Karpas-422 (cell line): Measurements from ENCODE around the gene MYOZ1. TPM values are rescaled to one million over a fixed set of nuclear protein-coding genes. Genes with fewer than 3 reads are reported as not detected.
"Not testable (repeated sequence)": the region's sequence is repeated elsewhere in the genome, so short reads cannot be mapped to it uniquely, and the experiment has no call there.

ENCODE experiments used
- DNase-seq: peaks from one replicate; pipeline ENCODE4 v3.0.0-alpha.2; 2015
- H2AFZ ChIP-seq: fragments of 200-600 bp; sonication (generic); 2 replicates; pipeline ENCODE4 v1.6.1; 2014; ENCODE audit warnings: antibody characterized with exemption, low read length, mixed read lengths
- H3K27ac ChIP-seq: fragments of 200-600 bp; sonication (generic); 2 replicates; pipeline ENCODE4 v1.5.1; 2014; ENCODE audit warnings: mild to moderate bottlenecking, low read length, moderate library complexity
- H3K27me3 ChIP-seq: fragments of 200-600 bp; sonication (generic); 2 replicates; pipeline ENCODE4 v1.6.1; 2014; ENCODE audit warnings: low read length, mixed read lengths
- H3K36me3 ChIP-seq: fragments of 200-600 bp; sonication (generic); 2 replicates; pipeline ENCODE4 v1.6.1; 2014; ENCODE audit warnings: low read length, mixed read lengths; ENCODE audit not compliant: insufficient read depth
- H3K4me1 ChIP-seq: fragments of 200-600 bp; sonication (generic); 2 replicates; pipeline ENCODE4 v1.6.1; 2014; ENCODE audit warnings: mild to moderate bottlenecking, low read length, mixed read lengths
- H3K4me2 ChIP-seq: fragments of 200-600 bp; sonication (generic); 2 replicates; pipeline ENCODE4 v1.6.1; 2014; ENCODE audit warnings: low read length, low read depth, mild to moderate bottlenecking; ENCODE audit not compliant: poor library complexity, severe bottlenecking
- H3K4me3 ChIP-seq: fragments of 200-600 bp; sonication (generic); 2 replicates; pipeline ENCODE4 v1.5.1; 2014; ENCODE audit warnings: mild to moderate bottlenecking, antibody characterized with exemption, low read length, mixed read lengths
- H3K79me2 ChIP-seq: fragments of 200-600 bp; sonication (generic); 2 replicates; pipeline ENCODE4 v1.6.1; 2014; ENCODE audit warnings: mild to moderate bottlenecking, low read length, mixed read lengths
- H3K9ac ChIP-seq: fragments of 200-600 bp; sonication (generic); 2 replicates; pipeline ENCODE4 v1.6.0; 2014; ENCODE audit warnings: low read length
- H3K9me2 ChIP-seq: fragments of 200-600 bp; sonication (generic), shearing (Covaris generic); replicated peaks from 2 replicates; pipeline ENCODE4 v1.6.0; 2014; ENCODE audit warnings: mild to moderate bottlenecking, low read length, moderate library complexity; ENCODE audit not compliant: insufficient read depth
- H3K9me3 ChIP-seq: fragments of 300-700, 200-600 bp; sonication (generic); 2 replicates; pipeline ENCODE4 v1.6.1; 2014; ENCODE audit warnings: low read length, mixed read lengths
- H4K20me1 ChIP-seq: fragments of 200-600 bp; sonication (generic); 2 replicates; pipeline ENCODE4 v1.6.1; 2014; ENCODE audit warnings: mild to moderate bottlenecking, antibody characterized with exemption, low read length, low read depth; ENCODE audit not compliant: insufficient read depth
- total RNA-seq: library from RNA; depleted of rRNA; stranded (reverse); fragments of >200 nt; shearing (Covaris generic); gene quantifications from 2 replicates; pipeline ENCODE4 v1.2.3, GENCODE V29; 2014; ENCODE audit warnings: low replicate concordance

MYOZ1 gene
- total RNA-seq, 1 experiment from 2014 or later = not detected

DNA sequence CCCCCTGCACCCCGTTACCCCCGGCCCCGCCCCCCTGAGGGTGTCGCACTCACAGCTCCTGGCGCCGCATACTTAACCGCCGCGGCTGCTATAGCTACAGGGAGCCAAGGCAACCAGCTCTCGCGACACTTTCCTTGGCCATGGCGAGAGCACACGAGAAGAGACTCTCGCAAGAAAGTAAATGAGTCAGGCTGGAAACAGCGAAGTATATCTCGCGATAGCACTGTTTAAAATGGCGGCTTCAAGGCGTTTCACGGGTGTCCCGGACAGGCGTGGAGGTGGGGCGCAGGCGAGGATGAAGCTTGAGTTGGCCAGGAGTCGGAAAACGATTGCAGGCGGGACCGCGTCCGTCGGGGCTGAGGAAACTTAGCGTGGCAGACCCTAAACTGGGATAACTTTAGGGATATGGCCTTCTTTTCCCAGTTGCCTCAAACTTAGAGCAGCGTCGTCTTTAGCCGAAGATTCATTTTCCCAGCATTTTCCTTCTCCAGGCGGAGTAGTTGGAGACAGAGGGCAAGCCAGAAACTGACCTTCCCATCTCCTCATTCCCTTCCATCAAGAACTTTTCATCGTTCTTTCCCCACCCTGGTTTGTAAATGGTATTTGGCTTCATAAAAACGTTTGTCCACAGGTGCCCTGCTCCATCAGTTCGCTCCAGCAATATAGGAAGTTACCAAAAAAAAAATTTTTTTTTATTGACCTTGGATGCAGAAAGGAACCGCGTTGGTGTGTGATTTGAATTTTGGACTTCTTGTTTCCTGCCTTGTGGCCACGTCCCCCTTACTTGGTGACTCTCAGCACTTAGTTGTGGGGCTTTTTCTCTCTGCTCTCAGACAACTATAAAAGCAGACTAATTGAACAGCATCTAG lies 15.2 kb downstream of the MYOZ1 start:
- peak overlapping the region; percentile 98 for H3K4me2 ChIP-seq
- H3K79me2 ChIP-seq = peaks cover 35% of the 10 kb centered on the region
- H3K4me3 ChIP-seq = peak overlapping the region; percentile 79
- H3K4me1 ChIP-seq = peaks cover 20% of the 10 kb centered on the region
- peak overlapping the region; percentile 80 for H2AFZ ChIP-seq
- no peaks in the 10 kb centered on the region for H3K27me3 ChIP-seq
- H3K27ac ChIP-seq = peak overlapping the region; percentile 66
- peak overlapping the region; percentile 96 for H3K9ac ChIP-seq
- H4K20me1 ChIP-seq = no peaks in the 10 kb centered on the region
- DNase-seq = peak; percentile 99
- no peaks in the 10 kb centered on the region for H3K9me3 ChIP-seq
- no peaks in the 10 kb centered on the region for H3K36me3 ChIP-seq
- no peaks in the 10 kb centered on the region for H3K9me2 ChIP-seq

- peaks cover 35% of the 10 kb centered on the region for H3K79me2 ChIP-seq
- no peaks in the 10 kb centered on the region for H3K9me3 ChIP-seq
- H2AFZ ChIP-seq = peak overlapping the region; percentile 87
- H3K27me3 ChIP-seq = no peaks in the 10 kb centered on the region
- DNase-seq = peak; percentile 70
- H3K9me2 ChIP-seq = no peaks in the 10 kb centered on the region
- peaks cover 20% of the 10 kb centered on the region for H3K4me1 ChIP-seq
- H3K4me3 ChIP-seq = peak overlapping the region; percentile 79
- peak overlapping the region; percentile 57 for H3K27ac ChIP-seq
- H3K4me2 ChIP-seq = peak overlapping the region; percentile 98
- H4K20me1 ChIP-seq = no peaks in the 10 kb centered on the region
- no peaks in the 10 kb centered on the region for H3K36me3 ChIP-seq
- H3K9ac ChIP-seq = peak overlapping the region; percentile 96
Observed at GRCh38 chr10:73625004-73625883, 16.0 kb downstream of the MYOZ1 start.

- no peaks in the 10 kb centered on the region for H4K20me1 ChIP-seq
- H2AFZ ChIP-seq = no peak overlapping the region
- H3K27ac ChIP-seq = no peak overlapping the region
- peaks cover 20% of the 10 kb centered on the region for H3K4me1 ChIP-seq
- no peaks in the 10 kb centered on the region for H3K36me3 ChIP-seq
- no peak overlapping the region for H3K4me2 ChIP-seq
- no peaks in the 10 kb centered on the region for H3K9me2 ChIP-seq
- H3K27me3 ChIP-seq = no peaks in the 10 kb centered on the region
- H3K4me3 ChIP-seq = no peak overlapping the region
- DNase-seq = no peak
- H3K9me3 ChIP-seq = no peaks in the 10 kb centered on the region
- H3K9ac ChIP-seq = no peak overlapping the region
- H3K79me2 ChIP-seq = peaks cover 40% of the 10 kb centered on the region
Observed at GRCh38 chr10:73623056-73623455, 18.2 kb downstream of the MYOZ1 start.

GRCh38 chr10:73620974-73621373 lies 20.3 kb downstream of the MYOZ1 start:
- not testable (repeated sequence) for H3K9ac ChIP-seq, H3K9me2 ChIP-seq, H3K27ac ChIP-seq, H3K4me3 ChIP-seq, H3K36me3 ChIP-seq, H3K27me3 ChIP-seq, H3K9me3 ChIP-seq, H2AFZ ChIP-seq, H3K4me2 ChIP-seq, H4K20me1 ChIP-seq, H3K4me1 ChIP-seq, DNase-seq
- H3K79me2 ChIP-seq = peaks cover 30% of the 10 kb centered on the region

GRCh38 chr10:73617143-73617542 lies 24.1 kb downstream of the MYOZ1 start:
- H3K9ac ChIP-seq, H3K4me3 ChIP-seq, H3K4me2 ChIP-seq, H3K4me1 ChIP-seq, H3K36me3 ChIP-seq, DNase-seq, H3K79me2 ChIP-seq, H4K20me1 ChIP-seq, H2AFZ ChIP-seq, H3K9me2 ChIP-seq, H3K27ac ChIP-seq, H3K9me3 ChIP-seq, H3K27me3 ChIP-seq: not testable (repeated sequence)

- Histone ChIP-seq H3K27me3 (no peaks in the 10 kb centered on the region), H3K79me2 (0 out of 2 replicates have a peak, but pooled peaks cover 7% of the 10 kb centered on the region), H3K4me1 (no peaks in the 10 kb centered on the region), H3K4me2 (no peak overlapping the region), H4K20me1 (no peaks in the 10 kb centered on the region), H3K9me2 (no peaks in the 10 kb centered on the region), H3K9ac (no peak overlapping the region), H3K36me3 (no peaks in the 10 kb centered on the region), H3K9me3 (no peaks in the 10 kb centered on the region), H3K4me3 (no peak overlapping the region), H3K27ac (no peak overlapping the region), H2AFZ (no peak overlapping the region)
- no peak for DNase-seq
Observed at GRCh38 chr10:73614720-73615119, 26.6 kb downstream of the MYOZ1 start.

DNA sequence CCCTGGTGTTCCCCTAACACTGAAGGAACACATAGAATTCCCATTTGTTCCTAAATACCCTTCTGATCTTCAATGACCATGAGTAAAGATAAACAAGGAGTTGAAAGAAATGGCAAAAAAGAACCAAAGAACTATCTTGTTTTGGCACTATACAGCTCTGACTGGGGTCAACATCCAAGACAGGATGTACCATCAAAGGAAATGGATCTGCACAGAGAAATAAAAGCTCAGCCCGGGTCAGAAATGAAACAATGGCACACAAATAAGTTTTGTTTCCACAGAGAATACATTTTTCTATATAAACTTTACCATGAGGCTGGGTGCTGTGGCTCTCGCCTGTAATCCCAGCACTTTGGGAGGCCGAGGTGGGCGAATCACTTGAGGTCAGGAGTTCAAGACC lies 32.2 kb downstream of the MYOZ1 start:
- H3K4me3 ChIP-seq = no peak overlapping the region
- no peaks in the 10 kb centered on the region for H3K36me3 ChIP-seq
- DNase-seq = no peak
- H3K9me2 ChIP-seq = no peaks in the 10 kb centered on the region
- H3K27me3 ChIP-seq = no peaks in the 10 kb centered on the region
- no peaks in the 10 kb centered on the region for H3K4me1 ChIP-seq
- H2AFZ ChIP-seq = no peak overlapping the region
- 0 out of 2 replicates have a peak, but pooled peaks cover 2% of the 10 kb centered on the region for H3K79me2 ChIP-seq
- no peaks in the 10 kb centered on the region for H3K9me3 ChIP-seq
- H3K9ac ChIP-seq = no peak overlapping the region
- no peak overlapping the region for H3K4me2 ChIP-seq
- H3K27ac ChIP-seq = no peak overlapping the region
- no peaks in the 10 kb centered on the region for H4K20me1 ChIP-seq

- no peak overlapping the region for H3K27ac ChIP-seq
- H3K9ac ChIP-seq = no peak overlapping the region
- no peaks in the 10 kb centered on the region for H3K27me3 ChIP-seq
- no peaks in the 10 kb centered on the region for H3K4me1 ChIP-seq
- H3K4me2 ChIP-seq = no peak overlapping the region
- H3K79me2 ChIP-seq = no peaks in the 10 kb centered on the region
- H2AFZ ChIP-seq = no peak overlapping the region
- H3K4me3 ChIP-seq = no peak overlapping the region
- no peaks in the 10 kb centered on the region for H3K9me3 ChIP-seq
- no peak for DNase-seq
- H4K20me1 ChIP-seq = no peaks in the 10 kb centered on the region
- no peaks in the 10 kb centered on the region for H3K36me3 ChIP-seq
- H3K9me2 ChIP-seq = no peaks in the 10 kb centered on the region
Observed at GRCh38 chr10:73601486-73601921, 39.8 kb downstream of the MYOZ1 start.
